HG03354 (cell line): ENCODE results near the gene OR5D14.

ENCODE experiments used
- ATAC-seq: cut with Tn5 transposase; IDR thresholded peaks from one replicate; pipeline ENCODE4 v1.9.1; 2021; ENCODE audit warnings: mild to moderate bottlenecking; ENCODE audit not compliant: unreplicated experiment, poor library complexity, severe bottlenecking

The OR5D14 gene

DNA sequence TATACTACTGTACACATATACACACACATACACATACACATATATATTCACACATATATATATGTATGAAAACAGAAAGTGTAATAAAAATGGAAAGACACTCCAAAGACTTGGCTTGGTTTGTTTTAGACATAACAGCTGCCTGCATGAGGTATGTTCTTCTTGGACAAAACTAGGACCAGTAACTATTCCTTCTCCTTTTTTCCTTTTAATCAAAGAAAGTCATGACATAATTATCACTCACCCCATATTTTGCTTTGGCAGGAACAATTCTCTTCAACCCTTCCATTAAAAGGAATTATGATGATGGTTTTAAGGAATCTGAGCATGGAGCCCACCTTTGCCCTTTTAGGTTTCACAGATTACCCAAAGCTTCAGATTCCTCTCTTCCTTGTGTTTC, at the start of gene OR5D14:
Gene OR5D14, plus strand, starts transcription at position 301 of the 400 bp plus-strand sequence. Its CDS starts 0 bp downstream, at position 301.
- ATAC-seq: no peak

DNA sequence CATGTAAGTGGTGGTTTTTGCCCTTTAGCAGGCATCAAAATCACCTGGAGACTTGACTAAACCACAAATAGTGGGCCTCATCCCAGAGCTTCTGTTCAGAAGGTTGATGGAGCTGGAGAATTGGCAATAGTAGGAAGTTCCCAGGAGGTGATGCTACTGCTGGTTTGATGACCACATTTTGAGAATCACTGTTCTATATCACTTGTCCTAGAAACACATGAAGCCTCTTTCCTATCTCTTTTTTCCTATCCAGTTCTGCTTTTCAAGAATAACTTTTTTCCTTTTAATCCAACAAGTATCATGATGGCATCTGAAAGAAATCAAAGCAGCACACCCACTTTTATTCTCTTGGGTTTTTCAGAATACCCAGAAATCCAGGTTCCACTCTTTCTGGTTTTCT, 22.2 kb upstream of the OR5D14 start, which contains the start of gene OR5D13:
Gene OR5D13, plus strand, starts transcription at position 301 of the 400 bp plus-strand sequence. Its CDS starts 0 bp downstream, at position 301.
- ATAC-seq: no peak

GRCh38 chr11:55791606-55792005, 3.8 kb upstream of the OR5D14 start:
- no peak for ATAC-seq

DNA sequence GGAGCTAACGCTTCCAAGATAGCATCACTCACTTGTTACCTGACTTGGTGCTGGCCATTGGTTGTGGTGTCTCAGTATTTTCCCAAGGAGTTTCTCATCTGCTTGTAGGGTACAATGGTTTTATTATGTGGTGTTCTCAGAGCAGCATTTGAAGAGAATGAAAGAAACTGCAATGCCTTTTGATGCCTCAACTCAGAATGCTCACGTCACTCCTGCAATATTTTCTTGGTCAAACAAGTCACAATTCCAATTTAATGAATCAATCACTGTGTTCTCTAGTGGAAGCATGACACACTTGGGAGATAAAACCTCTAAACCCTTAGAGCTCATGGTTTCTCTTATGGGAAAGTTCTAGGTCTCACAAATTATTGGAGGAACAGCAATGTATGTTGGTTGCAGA, 2.0 kb upstream of the OR5D14 start:
- ATAC-seq: no peak

- no peak for ATAC-seq
Observed at GRCh38 chr11:55806248-55806647, 10.9 kb downstream of the OR5D14 start.

- no peak for ATAC-seq
Observed at GRCh38 chr11:55811067-55811466, 15.7 kb downstream of the OR5D14 start, which contains the start of gene OR5L1. Gene OR5L1, plus strand, starts transcription at chr11:55811367. Its CDS starts 100 bp downstream, at chr11:55811467.

GRCh38 chr11:55819330-55819729, 24.0 kb downstream of the OR5D14 start, which contains the start of gene OR5D18:
Gene OR5D18, plus strand, starts transcription at chr11:55819630. Its CDS starts 0 bp downstream, at chr11:55819630.
- no peak for ATAC-seq

GRCh38 chr11:55826919-55827318, 31.6 kb downstream of the OR5D14 start, which contains the start of gene OR5L2:
Gene OR5L2, plus strand, starts transcription at chr11:55827219. Its CDS starts 0 bp downstream, at chr11:55827219.
- no peak for ATAC-seq

- ATAC-seq: no peak
Observed at GRCh38 chr11:55838452-55838851, 43.1 kb downstream of the OR5D14 start, which contains the start of gene OR5D16. Gene OR5D16, plus strand, starts transcription at chr11:55838752. Its CDS starts 0 bp downstream, at chr11:55838752.
